SK-N-SH (cell line): ENCODE data around the gene NOL4L. TPM values are rescaled to one million over a fixed set of nuclear protein-coding genes. Genes with fewer than 3 reads are reported as not detected.
A peak's percentile ranks its signal among the peaks of the same experiment; 100 is the strongest.

Experiments
- CTCF ChIA-PET: fragments of 300-600, 350-600 bp; formaldehyde crosslinking; extraction: SDS; loops from one replicate; lab custom pipeline; 2021; lab: Yijun Ruan, JAX
- POLR2A ChIA-PET: fragments of 350-600 bp; sonication (Branson Sonifier 250); formaldehyde crosslinking; extraction: SDS; loops from one replicate; lab custom pipeline; 2020; ENCODE audit warnings: antibody characterized with exemption, inconsistent platforms; lab: Yijun Ruan, JAX
- DNase-seq: peaks from one replicate; pipeline ENCODE4 v3.0.0; 2012
- H2AFZ ChIP-seq: fragments of 200-600 bp; sonication (generic); 2 replicates; pipeline ENCODE4 v1.8.1; 2016; ENCODE audit warnings: antibody characterized with exemption, mild to moderate bottlenecking, low read depth
- H3F3A ChIP-seq: fragments of 200-600 bp; sonication (generic); replicated peaks from 2 replicates; pipeline ENCODE3; 2016; ENCODE audit warnings: antibody characterized with exemption, mild to moderate bottlenecking; ENCODE audit not compliant: insufficient read depth
- H3K27ac ChIP-seq, 2 experiments: fragments of 200-500 bp in 1 of 2; fragments of 200-600 bp in 1 of 2; sonication (Bioruptor generic) in 1 of 2; sonication (generic), shearing (Covaris generic) in 1 of 2; 2 replicates each; pipeline versions ENCODE4 v1.5.1 to v1.6.1; 2014 to 2016; ENCODE audit warnings: low read depth in 2 of 2, inconsistent platforms in 1 of 2, low read length in 1 of 2, mild to moderate bottlenecking in 1 of 2, mixed read lengths in 1 of 2
- H3K27me3 ChIP-seq: fragments of 200-600 bp; sonication (generic), shearing (Covaris generic); 2 replicates; pipeline ENCODE4 v1.6.1; 2016; ENCODE audit warnings: mixed run types; ENCODE audit not compliant: insufficient read depth
- H3K36me3 ChIP-seq, 2 experiments: fragments of 200-500 bp in 1 of 2; fragments of 200-600 bp in 1 of 2; sonication (Bioruptor generic) in 1 of 2; sonication (generic) in 1 of 2; replicated peaks in 1 of 2; 2 replicates each; pipeline versions ENCODE3 to v1.5.1; 2014 to 2016; ENCODE audit warnings: low read length in 1 of 2, mild to moderate bottlenecking in 1 of 2; ENCODE audit not compliant: insufficient read depth in 2 of 2, control insufficient read depth in 1 of 2
- H3K4me1 ChIP-seq, 2 experiments: fragments of 200-500 bp in 1 of 2; fragments of 200-600 bp in 1 of 2; sonication (Bioruptor generic) in 1 of 2; sonication (generic), shearing (Covaris generic) in 1 of 2; 2 replicates each; pipeline versions ENCODE4 v1.5.1 to v1.6.1; 2014 to 2016; ENCODE audit warnings: low read depth in 1 of 2, low read length in 1 of 2, mixed run types in 1 of 2; ENCODE audit not compliant: insufficient read depth in 2 of 2, control insufficient read depth in 1 of 2
- H3K4me2 ChIP-seq: fragments of 200-600 bp; sonication (generic), shearing (Covaris generic); 2 replicates; pipeline ENCODE4 v1.6.1; 2017; ENCODE audit warnings: mixed run types
- H3K4me3 ChIP-seq, 2 experiments: fragments of 200-500 bp in 1 of 2; fragments of 200-600 bp in 1 of 2; sonication (Bioruptor generic) in 1 of 2; sonication (generic), shearing (Covaris generic) in 1 of 2; 2 replicates each; pipeline versions ENCODE4 v1.5.1 to v1.8.1; 2014 to 2016; ENCODE audit warnings: low read depth in 2 of 2, inconsistent platforms in 1 of 2, low read length in 1 of 2, mild to moderate bottlenecking in 1 of 2, mixed read lengths in 1 of 2, moderate library complexity in 1 of 2
- H3K79me2 ChIP-seq: fragments of 200-600 bp; sonication (generic); 2 replicates; pipeline ENCODE4 v1.8.1; 2017; ENCODE audit warnings: mild to moderate bottlenecking; ENCODE audit not compliant: insufficient read depth
- H3K9ac ChIP-seq: fragments of 200-600 bp; sonication (generic); 2 replicates; pipeline ENCODE4 v1.6.1; 2017; ENCODE audit warnings: mixed run types
- H3K9me2 ChIP-seq: fragments of 200-600 bp; sonication (generic); 2 replicates; pipeline ENCODE4 v1.6.1; 2017; ENCODE audit warnings: mixed run types
- H3K9me3 ChIP-seq: fragments of 200-600 bp; sonication (generic); 2 replicates; pipeline ENCODE4 v1.6.1; 2017; ENCODE audit warnings: mixed run types, mild to moderate bottlenecking, moderate library complexity
- H4K20me1 ChIP-seq: fragments of 200-600 bp; sonication (generic); 2 replicates; pipeline ENCODE4 v1.6.1; 2017; ENCODE audit warnings: mild to moderate bottlenecking, mixed run types; ENCODE audit not compliant: insufficient read depth
- CHD2 ChIP-seq: fragments of 150-350 bp; IDR thresholded peaks from 2 replicates; pipeline ENCODE4 v1.6.1; 2018; ENCODE audit warnings: low read length; ENCODE audit not compliant: partially characterized antibody
- FOXJ3 ChIP-seq: sonication (generic); formaldehyde crosslinking; IDR thresholded peaks from 2 replicates; pipeline ENCODE4 v1.5.1; 2020; ENCODE audit warnings: mild to moderate bottlenecking, missing genetic modification reagents
- FOXM1 ChIP-seq: IDR thresholded peaks from 2 replicates; pipeline ENCODE4 v1.4.0; 2012; ENCODE audit warnings: low read depth, mild to moderate bottlenecking
- GABPA ChIP-seq: IDR thresholded peaks from 2 replicates; pipeline ENCODE4 v1.4.0; 2012; ENCODE audit warnings: low read depth, mild to moderate bottlenecking
- GATA2 ChIP-seq: sonication (generic); formaldehyde crosslinking; IDR thresholded peaks from 2 replicates; pipeline ENCODE4 v1.5.0; 2020; ENCODE audit warnings: mild to moderate bottlenecking, missing genetic modification reagents
- JUND ChIP-seq: IDR thresholded peaks from 2 replicates; pipeline ENCODE4 v1.4.0; 2012
- MXI1 ChIP-seq: IDR thresholded peaks from 2 replicates; pipeline ENCODE4 v1.6.1; 2012; ENCODE audit warnings: mild to moderate bottlenecking, low read depth, low read length, improper control_type of control experiment
- NFIC ChIP-seq: IDR thresholded peaks from 2 replicates; pipeline ENCODE4 v1.4.0; 2012; ENCODE audit warnings: borderline replicate concordance
- NRF1 ChIP-seq: IDR thresholded peaks from 2 replicates; pipeline ENCODE4 v1.6.1; 2012; ENCODE audit warnings: low read depth, mild to moderate bottlenecking, low read length
- POLR2AphosphoS5 ChIP-seq: IDR thresholded peaks from 2 replicates; pipeline ENCODE4 v1.6.1; 2012; ENCODE audit warnings: low read depth, low read length
- RAD21 ChIP-seq: IDR thresholded peaks from 2 replicates; pipeline ENCODE4 v1.6.1; 2012; ENCODE audit warnings: mild to moderate bottlenecking, low read length
- RCOR1 ChIP-seq: fragments of 150-350 bp; IDR thresholded peaks from 2 replicates; pipeline ENCODE4 v1.6.1; 2017; ENCODE audit warnings: antibody characterized with exemption, low read length
- SIN3A ChIP-seq: IDR thresholded peaks from 2 replicates; pipeline ENCODE4 v1.6.1; 2012; ENCODE audit warnings: low read depth, mild to moderate bottlenecking, low read length, moderate library complexity, borderline replicate concordance
- SMC3 ChIP-seq: IDR thresholded peaks from 2 replicates; pipeline ENCODE4 v1.6.1; 2012; ENCODE audit warnings: low read depth, low read length, improper control_type of control experiment
- TEAD4 ChIP-seq: IDR thresholded peaks from 2 replicates; pipeline ENCODE4 v1.4.0; 2012; ENCODE audit warnings: mild to moderate bottlenecking, borderline replicate concordance; ENCODE audit not compliant: insufficient read depth
- YY1 ChIP-seq: IDR thresholded peaks from 2 replicates; pipeline ENCODE4 v1.4.0; 2012; ENCODE audit warnings: low read depth, mild to moderate bottlenecking
- WGBS: methylation state at CpG from one replicate; pipeline ENCODE4 v1.1.6; 2017; ENCODE audit warnings: low lambda C conversion rate; 5-methylcytosine and 5-hydroxymethylcytosine counted together
- polyA plus RNA-seq, 3 experiments: library from polyadenylated mRNA; depleted of rRNA; stranded (reverse); fragments of >200 nt; gene quantifications; 2 replicates each; pipeline ENCODE4 v1.2.3, GENCODE V29; 2012
- TF ChIP-seq, protein P1 (sequence below): IDR thresholded peaks from 2 replicates; pipeline ENCODE4; 2012
- TF ChIP-seq, protein P2 (sequence below): IDR thresholded peaks from 2 replicates; pipeline ENCODE4 v1.4.0; 2012; ENCODE audit warnings: low read depth, borderline replicate concordance
- TF ChIP-seq, protein P3 (sequence below): fragments of 150-350 bp; IDR thresholded peaks from 2 replicates; pipeline ENCODE4 v1.6.1; 2017; ENCODE audit warnings: antibody characterized with exemption, low read length, low read depth, borderline replicate concordance
- TF ChIP-seq, protein P4 (sequence below): IDR thresholded peaks from 2 replicates; pipeline ENCODE4 v1.4.0; 2012; ENCODE audit warnings: low read depth, borderline replicate concordance

NOL4L gene
- polyA plus RNA-seq, 1 of the 3 experiments (the other 2 are of a cell fraction) = 14.3 TPM

DNA sequence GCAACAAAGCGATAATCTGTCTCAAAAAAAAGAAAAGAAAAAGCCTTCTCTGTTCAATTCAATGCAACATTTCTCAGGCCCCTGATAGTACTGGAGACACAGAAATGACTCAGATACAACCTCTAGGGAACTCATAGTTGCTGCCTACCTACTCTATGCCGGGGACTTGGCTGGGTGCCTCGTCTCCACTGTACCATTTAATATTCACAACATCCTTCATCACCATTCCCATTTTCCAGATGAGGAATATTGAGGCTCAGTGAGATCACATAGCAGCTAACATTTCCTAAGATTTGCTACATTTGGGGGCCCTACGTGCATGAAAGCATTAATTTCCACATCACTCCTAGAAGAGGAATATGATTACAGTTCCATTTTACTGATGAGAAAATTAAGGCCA, 7.5 kb downstream of the NOL4L start:
- Histone ChIP-seq H3K27me3 (no peaks in the 10 kb centered on the region), H3K4me3 (no peak overlapping the region), H3K9me2 (no peaks in the 10 kb centered on the region), H3K27ac (no peak overlapping the region), H3K9me3 (no peaks in the 10 kb centered on the region), H3K4me1 (peaks cover 0 to 23% of the 10 kb centered on the region in 2 experiments; a peak in 1 of 4 replicates), H4K20me1 (no peaks in the 10 kb centered on the region), H2AFZ (no peak overlapping the region), H3K9ac (no peak overlapping the region), H3K79me2 (no peaks in the 10 kb centered on the region), H3K36me3 (no peaks in the 10 kb centered on the region), H3K4me2 (no peak overlapping the region), H3F3A (peaks cover 8% of the 10 kb centered on the region)
- CTCF ChIA-PET = interaction anchor here (1.1 to 2.9 kb wide), 2 partner anchors 14 to 54 kb away, joined by 3 to 6 read pairs; no protein-coding TSS in a partner anchor
- no peak for DNase-seq
- TF ChIP-seq RCOR1 (no peak), NRF1 (no peak), GATA2 (CRISPR knock-in tag) (no peak), TEAD4 (no peak), POLR2AphosphoS5 (no peak), SMC3 (no peak), FOXM1 (no peak), CHD2 (no peak), MXI1 (no peak), NFIC (no peak), RAD21 (no peak), GABPA (no peak), FOXJ3 (CRISPR knock-in tag) (no peak)
- TF ChIP-seq, protein P1, sequence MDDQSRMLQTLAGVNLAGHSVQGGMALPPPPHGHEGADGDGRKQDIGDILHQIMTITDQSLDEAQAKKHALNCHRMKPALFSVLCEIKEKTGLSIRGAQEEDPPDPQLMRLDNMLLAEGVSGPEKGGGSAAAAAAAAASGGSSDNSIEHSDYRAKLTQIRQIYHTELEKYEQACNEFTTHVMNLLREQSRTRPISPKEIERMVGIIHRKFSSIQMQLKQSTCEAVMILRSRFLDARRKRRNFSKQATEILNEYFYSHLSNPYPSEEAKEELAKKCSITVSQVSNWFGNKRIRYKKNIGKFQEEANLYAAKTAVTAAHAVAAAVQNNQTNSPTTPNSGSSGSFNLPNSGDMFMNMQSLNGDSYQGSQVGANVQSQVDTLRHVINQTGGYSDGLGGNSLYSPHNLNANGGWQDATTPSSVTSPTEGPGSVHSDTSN = no peak
- TF ChIP-seq, protein P2, sequence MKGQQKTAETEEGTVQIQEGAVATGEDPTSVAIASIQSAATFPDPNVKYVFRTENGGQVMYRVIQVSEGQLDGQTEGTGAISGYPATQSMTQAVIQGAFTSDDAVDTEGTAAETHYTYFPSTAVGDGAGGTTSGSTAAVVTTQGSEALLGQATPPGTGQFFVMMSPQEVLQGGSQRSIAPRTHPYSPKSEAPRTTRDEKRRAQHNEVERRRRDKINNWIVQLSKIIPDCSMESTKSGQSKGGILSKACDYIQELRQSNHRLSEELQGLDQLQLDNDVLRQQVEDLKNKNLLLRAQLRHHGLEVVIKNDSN = no peak
- TF ChIP-seq, protein P3, sequence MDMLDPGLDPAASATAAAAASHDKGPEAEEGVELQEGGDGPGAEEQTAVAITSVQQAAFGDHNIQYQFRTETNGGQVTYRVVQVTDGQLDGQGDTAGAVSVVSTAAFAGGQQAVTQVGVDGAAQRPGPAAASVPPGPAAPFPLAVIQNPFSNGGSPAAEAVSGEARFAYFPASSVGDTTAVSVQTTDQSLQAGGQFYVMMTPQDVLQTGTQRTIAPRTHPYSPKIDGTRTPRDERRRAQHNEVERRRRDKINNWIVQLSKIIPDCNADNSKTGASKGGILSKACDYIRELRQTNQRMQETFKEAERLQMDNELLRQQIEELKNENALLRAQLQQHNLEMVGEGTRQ = no peak
- POLR2A ChIA-PET = no interaction called here
- 67% methylated on average over 4 of the region's 4 CpGs for WGBS

DNA sequence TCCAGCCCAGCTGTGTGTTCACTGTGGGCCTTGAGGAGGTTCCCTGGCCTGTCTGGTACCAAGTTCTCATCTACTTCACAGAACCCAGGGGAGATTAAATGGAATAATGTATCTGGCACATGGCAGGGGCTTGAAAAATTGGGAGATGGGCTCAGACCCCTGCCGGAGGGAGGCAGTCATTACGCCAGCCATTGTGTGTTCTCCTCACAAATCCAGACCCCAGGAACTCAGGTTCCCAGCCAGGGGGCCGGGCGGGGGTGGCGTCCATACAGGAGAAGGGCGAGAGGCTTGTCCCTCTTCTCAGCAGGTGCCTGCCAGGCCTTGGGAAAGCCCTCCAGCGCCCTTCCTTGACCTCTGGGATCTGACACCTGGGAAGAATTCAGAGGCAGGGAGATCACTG, 8.1 kb downstream of the NOL4L start:
- H3K9me3 ChIP-seq = no peaks in the 10 kb centered on the region
- no peak overlapping the region for H3K27ac ChIP-seq
- CTCF ChIA-PET = interaction anchor here (0.6 to 2.9 kb wide), 7 partner anchors 10 to 545 kb away, joined by 3 to 6 read pairs (median 3); no protein-coding TSS in a partner anchor
- no peaks in the 10 kb centered on the region for H3K79me2 ChIP-seq
- peaks cover 8% of the 10 kb centered on the region for H3F3A ChIP-seq
- no peak overlapping the region for H3K4me2 ChIP-seq
- POLR2A ChIA-PET = no interaction called here
- peak; percentile 49 for DNase-seq
- no peaks in the 10 kb centered on the region for H4K20me1 ChIP-seq
- peaks cover 0 to 17% of the 10 kb centered on the region in 2 experiments; a peak in 1 of 4 replicates for H3K4me1 ChIP-seq
- H2AFZ ChIP-seq = no peak overlapping the region
- H3K4me3 ChIP-seq = no peak overlapping the region
- TF ChIP-seq TEAD4 = no peak
- TF ChIP-seq SMC3 = no peak
- TF ChIP-seq, protein P4, sequence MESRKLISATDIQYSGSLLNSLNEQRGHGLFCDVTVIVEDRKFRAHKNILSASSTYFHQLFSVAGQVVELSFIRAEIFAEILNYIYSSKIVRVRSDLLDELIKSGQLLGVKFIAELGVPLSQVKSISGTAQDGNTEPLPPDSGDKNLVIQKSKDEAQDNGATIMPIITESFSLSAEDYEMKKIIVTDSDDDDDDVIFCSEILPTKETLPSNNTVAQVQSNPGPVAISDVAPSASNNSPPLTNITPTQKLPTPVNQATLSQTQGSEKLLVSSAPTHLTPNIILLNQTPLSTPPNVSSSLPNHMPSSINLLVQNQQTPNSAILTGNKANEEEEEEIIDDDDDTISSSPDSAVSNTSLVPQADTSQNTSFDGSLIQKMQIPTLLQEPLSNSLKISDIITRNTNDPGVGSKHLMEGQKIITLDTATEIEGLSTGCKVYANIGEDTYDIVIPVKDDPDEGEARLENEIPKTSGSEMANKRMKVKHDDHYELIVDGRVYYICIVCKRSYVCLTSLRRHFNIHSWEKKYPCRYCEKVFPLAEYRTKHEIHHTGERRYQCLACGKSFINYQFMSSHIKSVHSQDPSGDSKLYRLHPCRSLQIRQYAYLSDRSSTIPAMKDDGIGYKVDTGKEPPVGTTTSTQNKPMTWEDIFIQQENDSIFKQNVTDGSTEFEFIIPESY = no peak
- no peak for TF ChIP-seq JUND
- TF ChIP-seq SIN3A = no peak
- TF ChIP-seq YY1 = no peak
- no peaks in the 10 kb centered on the region for H3K36me3 ChIP-seq
- no peaks in the 10 kb centered on the region for H3K9me2 ChIP-seq
- no peaks in the 10 kb centered on the region for H3K27me3 ChIP-seq
- no peak overlapping the region for H3K9ac ChIP-seq
- 80% methylated on average over 7 of the region's 7 CpGs for WGBS
